ENCODE measurements around the gene CR1L.
"Not testable (repeated sequence)": the region's sequence is repeated elsewhere in the genome, so short reads cannot be mapped to it uniquely, and the experiment has no call there.

- not testable (repeated sequence) for TF ChIP-seq ZC3H10 (CRISPR knock-in tag; IDR thresholded peaks at IDR 0.05); ARNTL (CRISPR knock-in tag; IDR thresholded peaks at IDR 0.05; ENCODE audit: borderline replicate concordance, low read depth)
- TF ChIP-seq, protein P1, sequence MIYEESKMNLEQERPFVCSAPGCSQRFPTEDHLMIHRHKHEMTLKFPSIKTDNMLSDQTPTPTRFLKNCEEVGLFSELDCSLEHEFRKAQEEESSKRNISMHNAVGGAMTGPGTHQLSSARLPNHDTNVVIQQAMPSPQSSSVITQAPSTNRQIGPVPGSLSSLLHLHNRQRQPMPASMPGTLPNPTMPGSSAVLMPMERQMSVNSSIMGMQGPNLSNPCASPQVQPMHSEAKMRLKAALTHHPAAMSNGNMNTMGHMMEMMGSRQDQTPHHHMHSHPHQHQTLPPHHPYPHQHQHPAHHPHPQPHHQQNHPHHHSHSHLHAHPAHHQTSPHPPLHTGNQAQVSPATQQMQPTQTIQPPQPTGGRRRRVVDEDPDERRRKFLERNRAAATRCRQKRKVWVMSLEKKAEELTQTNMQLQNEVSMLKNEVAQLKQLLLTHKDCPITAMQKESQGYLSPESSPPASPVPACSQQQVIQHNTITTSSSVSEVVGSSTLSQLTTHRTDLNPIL (CRISPR knock-in tag; IDR thresholded peaks at IDR 0.05; ENCODE audit: low read depth): not testable (repeated sequence)
Observed at GRCh38 chr1:207635569-207636186, 9.3 kb upstream of the CR1L start.

All from SK-N-SH treated with all-trans-retinoic acid at 6 μM for 48 hours (cell line).